OCI-LY7 (cell line): ENCODE data around the gene SRI. TPM values are rescaled to one million over a fixed set of nuclear protein-coding genes. Genes with fewer than 3 reads are reported as not detected.

Experiments used
- BruUV-seq: library from RNA; stranded (reverse); fragments of 400-500 nt; replicated peaks from 2 replicates; lab custom pipeline; 2021; lab: Mats Ljungman, UMichigan
- CTCF ChIA-PET: fragments of 300-600 bp; sonication (Branson Sonifier 250); formaldehyde crosslinking; loops from one replicate; lab custom pipeline; 2022; ENCODE audit warnings: antibody characterized with exemption; ENCODE audit not compliant: unreplicated experiment; lab: Charles Lee
- POLR2A ChIA-PET: fragments of 300-600 bp; sonication (Branson Sonifier 250); formaldehyde crosslinking; loops from one replicate; lab custom pipeline; 2022; ENCODE audit warnings: antibody characterized with exemption; lab: Charles Lee
- DNase-seq: peaks from one replicate; pipeline ENCODE4 v3.0.0-alpha.2; 2015; ENCODE audit warnings: low spot score
- H2AFZ ChIP-seq: fragments of 200-600 bp; sonication (generic), shearing (Covaris generic); 2 replicates; pipeline ENCODE4 v1.6.1; 2014; ENCODE audit warnings: mild to moderate bottlenecking, antibody characterized with exemption, low read length, moderate library complexity
- H3K27ac ChIP-seq: fragments of 200-600 bp; sonication (generic); 2 replicates; pipeline ENCODE4 v1.5.1; 2014; ENCODE audit warnings: mixed run types, low read depth, mild to moderate bottlenecking, moderate library complexity, low read length, inconsistent platforms; ENCODE audit not compliant: poor library complexity, severe bottlenecking
- H3K36me3 ChIP-seq: fragments of 200-600 bp; sonication (generic); 2 replicates; pipeline ENCODE4 v1.6.1; 2014; ENCODE audit warnings: mild to moderate bottlenecking, antibody characterized with exemption, low read length, moderate library complexity, mixed read lengths; ENCODE audit not compliant: insufficient read depth
- H3K4me1 ChIP-seq: fragments of 200-600 bp; sonication (generic); 2 replicates; pipeline ENCODE4 v1.5.1; 2014; ENCODE audit warnings: mild to moderate bottlenecking, low read length; ENCODE audit not compliant: insufficient read depth, poor library complexity, severe bottlenecking
- H3K4me2 ChIP-seq: fragments of 200-600 bp; sonication (generic); 2 replicates; pipeline ENCODE4 v1.6.1; 2014; ENCODE audit warnings: mild to moderate bottlenecking, low read length
- H3K4me3 ChIP-seq: fragments of 200-600 bp; sonication (generic); 2 replicates; pipeline ENCODE4 v1.5.1; 2014; ENCODE audit warnings: mild to moderate bottlenecking, low read depth, low read length; ENCODE audit not compliant: poor library complexity, severe bottlenecking
- H3K79me2 ChIP-seq: fragments of 200-600 bp; sonication (generic); 2 replicates; pipeline ENCODE4 v1.6.1; 2016; ENCODE audit warnings: low read depth, mild to moderate bottlenecking, low read length, moderate library complexity, mixed read lengths; ENCODE audit not compliant: insufficient read depth
- H3K9me2 ChIP-seq: fragments of 200-600 bp; sonication (generic); 2 replicates; pipeline ENCODE4 v1.6.1; 2016; ENCODE audit warnings: mild to moderate bottlenecking, low read length, mixed read lengths; ENCODE audit not compliant: insufficient read depth
- H3K9me3 ChIP-seq: fragments of 200-600 bp; sonication (generic); 2 replicates; pipeline ENCODE4 v1.6.1; 2014; ENCODE audit warnings: mild to moderate bottlenecking, mixed run types, low read length, mixed read lengths
- H4K20me1 ChIP-seq: fragments of 200-600 bp; sonication (generic); 2 replicates; pipeline ENCODE4 v1.6.1; 2014; ENCODE audit warnings: mild to moderate bottlenecking, antibody characterized with exemption, low read length, moderate library complexity, mixed read lengths; ENCODE audit not compliant: insufficient read depth
- CTCF ChIP-seq: fragments of 200-600 bp; sonication (generic); conservative IDR thresholded peaks from 2 replicates; pipeline ENCODE4 v1.5.1; 2014; ENCODE audit warnings: mild to moderate bottlenecking, antibody characterized with exemption, low read length, moderate library complexity, mixed read lengths
- EZH2phosphoT487 ChIP-seq: fragments of 200-600 bp; sonication (generic); IDR thresholded peaks from 2 replicates; pipeline ENCODE4 v1.6.1; 2018; ENCODE audit warnings: low read depth, borderline replicate concordance, mild to moderate bottlenecking, mixed run types, antibody characterized with exemption, low read length, moderate library complexity, mixed read lengths
- intact Hi-C: fragments of 100-400 bp; cut with micrococcal nuclease; formaldehyde crosslinking; loops from one replicate; pipeline ENCODE4 v1.10.0; 2022; ENCODE audit not compliant: unreplicated experiment
- total RNA-seq, 2 experiments: library from RNA; depleted of rRNA in 1 of 2; stranded (reverse); fragments of >200 nt in 1 of 2; shearing (Covaris generic) in 1 of 2; gene quantifications; 2 replicates each; pipeline ENCODE4 v1.2.3, GENCODE V29; 2014 to 2022

SRI gene
- total RNA-seq, 2 experiments from 2014 or later = 61.7 to 140 TPM

- H3K79me2 ChIP-seq = no peaks in the 10 kb centered on the region
- no peaks in the 10 kb centered on the region for H3K4me1 ChIP-seq
- H3K36me3 ChIP-seq = peaks cover 88% of the 10 kb centered on the region
- DNase-seq = no peak
- no peaks in the 10 kb centered on the region for H3K9me3 ChIP-seq
- POLR2A ChIA-PET = interaction anchor here (0.7 to 4.8 kb wide), 5 partner anchors 9 to 16 kb away, joined by 3 to 21 read pairs (median 3); no protein-coding TSS in a partner anchor
- H2AFZ ChIP-seq = no peak overlapping the region
- intact Hi-C loops = no loop called here
- H4K20me1 ChIP-seq = no peaks in the 10 kb centered on the region
- BruUV-seq = no TSS peak
- H3K9me2 ChIP-seq = no peaks in the 10 kb centered on the region
- TF ChIP-seq EZH2phosphoT487 = no peak
- no peak overlapping the region for H3K4me2 ChIP-seq
- CTCF ChIA-PET = no interaction called here
- no peak overlapping the region for H3K4me3 ChIP-seq
- no peak overlapping the region for H3K27ac ChIP-seq
Observed at GRCh38 chr7:88205179-88205578, 14.7 kb downstream of the SRI start.

DNA sequence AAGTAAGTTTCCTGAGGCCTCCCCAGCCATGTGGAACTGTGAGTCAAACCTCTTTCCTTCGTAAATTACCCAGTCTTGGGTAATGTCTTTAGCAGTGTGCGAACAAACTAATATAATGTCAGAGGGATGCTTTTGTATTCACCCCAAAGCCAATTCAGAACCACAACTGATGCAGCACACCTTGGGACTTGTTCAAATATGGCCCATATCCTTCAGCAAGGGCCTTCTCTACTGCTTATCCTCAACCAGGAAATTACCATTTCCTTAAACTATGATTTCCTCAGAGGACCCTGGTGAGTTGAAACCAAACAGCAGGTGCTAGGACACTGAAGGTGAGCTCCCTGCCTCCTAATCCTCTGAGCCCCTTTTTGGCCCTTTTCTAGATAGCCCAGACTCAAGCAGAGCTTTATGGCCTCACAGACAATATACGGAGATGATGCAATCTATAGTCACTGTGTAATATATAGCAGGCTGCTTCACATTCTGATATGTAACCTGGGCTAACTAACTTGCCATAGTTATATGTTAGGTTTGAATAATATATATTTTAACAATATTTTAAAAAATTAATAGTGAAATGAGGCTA lies 15.2 kb downstream of the SRI start:
- TF ChIP-seq CTCF = no peak
- TF ChIP-seq EZH2phosphoT487 = no peak
- Histone ChIP-seq H3K4me1 (no peaks in the 10 kb centered on the region), H3K9me2 (no peaks in the 10 kb centered on the region), H4K20me1 (no peaks in the 10 kb centered on the region), H3K36me3 (peaks cover 82% of the 10 kb centered on the region), H2AFZ (no peak overlapping the region), H3K27ac (no peak overlapping the region), H3K4me3 (no peak overlapping the region), H3K4me2 (no peak overlapping the region), H3K79me2 (no peaks in the 10 kb centered on the region), H3K9me3 (no peaks in the 10 kb centered on the region)
- POLR2A ChIA-PET = interaction anchor here (0.7 to 4.8 kb wide), 5 partner anchors 9 to 16 kb away, joined by 3 to 21 read pairs (median 3); no protein-coding TSS in a partner anchor
- BruUV-seq = no TSS peak
- intact Hi-C loops = no loop called here
- DNase-seq = no peak
- CTCF ChIA-PET = no interaction called here

- POLR2A ChIA-PET = interaction anchor here (0.9 kb wide), 2 partner anchors 9 to 14 kb away, joined by 3 read pairs; no protein-coding TSS in a partner anchor
Observed at GRCh38 chr7:88203401-88203800, 16.4 kb downstream of the SRI start.

More at GRCh38 chr7:88203401-88203800, 16.4 kb downstream of the SRI start:
- Histone ChIP-seq H3K27ac (no peak overlapping the region), H4K20me1 (no peaks in the 10 kb centered on the region), H3K4me3 (no peak overlapping the region), H3K9me2 (no peaks in the 10 kb centered on the region), H3K79me2 (no peaks in the 10 kb centered on the region), H3K9me3 (no peaks in the 10 kb centered on the region), H3K36me3 (peaks cover 70% of the 10 kb centered on the region), H2AFZ (no peak overlapping the region), H3K4me1 (no peaks in the 10 kb centered on the region), H3K4me2 (no peak overlapping the region)
- no peak for DNase-seq
- BruUV-seq = no TSS peak
- CTCF ChIA-PET = no interaction called here
- TF ChIP-seq EZH2phosphoT487 (no peak), CTCF (no peak)
- intact Hi-C loops = no loop called here
